Aorta (tissue), 5 donors: ENCODE measurements around the gene ARHGAP11B. TPM values are rescaled to one million over a fixed set of nuclear protein-coding genes. Genes with fewer than 3 reads are reported as not detected.
"Not testable (repeated sequence)": the region's sequence is repeated elsewhere in the genome, so short reads cannot be mapped to it uniquely, and the experiment has no call there.

Source experiments
- ATAC-seq: fragments of 200-7000 bp; cut with Tn5 transposase; one replicate; pipeline ENCODE4 v1.9.1; 2022; ENCODE audit warnings: moderate library complexity; ENCODE audit not compliant: low FRiP score
- DNase-seq, 2 donors: peaks; one replicate each; pipeline ENCODE4 v3.0.0-alpha.2; 2020
- H3K27ac ChIP-seq, 2 donors: one replicate each; pipeline ENCODE4 v1.5.1; 2013; ENCODE audit warnings: low read length in 2 of 2, mild to moderate bottlenecking in 2 of 2, moderate library complexity in 2 of 2, control low read depth in 1 of 2, inconsistent platforms in 1 of 2, low read depth in 1 of 2
- H3K27me3 ChIP-seq, 2 donors: one replicate each; pipeline ENCODE4 v1.6.1; 2013; ENCODE audit warnings: control low read depth in 1 of 2, low read length in 1 of 2, mild to moderate bottlenecking in 1 of 2, moderate library complexity in 1 of 2; ENCODE audit not compliant: insufficient read depth in 2 of 2, control insufficient read depth in 1 of 2
- H3K36me3 ChIP-seq, 2 donors: one replicate each; pipeline ENCODE4 v1.6.1; 2013; ENCODE audit warnings: control low read depth in 1 of 2, low read length in 1 of 2, mild to moderate bottlenecking in 1 of 2; ENCODE audit not compliant: insufficient read depth in 2 of 2, control insufficient read depth in 1 of 2
- H3K4me1 ChIP-seq, 2 donors: one replicate each; pipeline ENCODE4 v1.6.1; 2013; ENCODE audit warnings: low read length in 2 of 2, control low read depth in 1 of 2, mild to moderate bottlenecking in 1 of 2, moderate library complexity in 1 of 2; ENCODE audit not compliant: insufficient read depth in 2 of 2, control insufficient read depth in 1 of 2
- H3K4me3 ChIP-seq, 2 donors: one replicate each; pipeline ENCODE4 v1.5.1; 2013; ENCODE audit warnings: low read length in 2 of 2, control low read depth in 1 of 2, mild to moderate bottlenecking in 1 of 2
- H3K9me3 ChIP-seq: one replicate; pipeline ENCODE4 v1.6.1; 2013; ENCODE audit warnings: mild to moderate bottlenecking, low read length; ENCODE audit not compliant: control insufficient read depth
- WGBS, 2 donors: extraction: QIAGEN DNeasy Blood & Tissue Kit; methylation state at CpG; one replicate each; pipeline ENCODE4 v1.1.7; 2013; 5-methylcytosine and 5-hydroxymethylcytosine counted together
- intact Hi-C, 2 donors: fragments of 100-400 bp; cut with DNase I; formaldehyde crosslinking; loops; one replicate each; pipeline versions ENCODE4 v1.14.2 to v1.15.0; 2022
- polyA plus RNA-seq, 2 donors: library from polyadenylated mRNA; stranded (reverse); fragments of 200-250 nt; gene quantifications; one replicate each; pipeline ENCODE4 v1.2.3, GENCODE V29; 2013
- total RNA-seq, 2 donors: library from RNA; stranded (reverse); fragmentation: NEBNext Ultra II Directional; extraction: Animal tissue kit (Norgen Biotek cat#: 25700); gene quantifications; one replicate each; pipeline ENCODE4 v1.2.1, GENCODE V29; 2021
- donor health status: healthy with polysubstance abuse.
- donor health status: Bipolar disorder and iron deficiency.
- donor health status: DM: no; HTN: no; CAD: no.
- donor health status: DM: no; HTN: no; CAD: no.
- donor health status: DM: yes; HTN: yes; CAD: no.

Gene ARHGAP11B

GRCh38 chr15:30686651-30687050, 60.7 kb downstream of the ARHGAP11B start:
- H3K4me1 ChIP-seq, DNase-seq, ATAC-seq, H3K36me3 ChIP-seq, H3K9me3 ChIP-seq, H3K4me3 ChIP-seq, intact Hi-C loops, H3K27ac ChIP-seq, H3K27me3 ChIP-seq: not testable (repeated sequence)
- WGBS, 2 donors = 56 to 58% methylated on average over 2 of the region's 2 CpGs

Other genes starting within 250 kb of the ARHGAP11B start
- 10 to 100 TPM; 11.9 to 13.2 TPM for gene CHRFAM7A, start 232.6 kb upstream of the ARHGAP11B start, total RNA-seq
- 1 to 10 TPM; 3.1 to 5.3 TPM for gene CHRFAM7A, start 232.6 kb upstream of the ARHGAP11B start, polyA plus RNA-seq
- gene GOLGA8R, start 211.9 kb upstream of the ARHGAP11B start, total RNA-seq = 10 to 100 TPM in 1 of 2 donors, 1 to 10 TPM in 1; 6.4 to 16.0 TPM
- 1 to 10 TPM; 2.1 to 6.8 TPM for gene GOLGA8R, start 211.9 kb upstream of the ARHGAP11B start, polyA plus RNA-seq
- 1 to 10 TPM; 1.0 to 5.7 TPM for gene GOLGA8Q, start 74.1 kb upstream of the ARHGAP11B start, total RNA-seq
- gene GOLGA8Q, start 74.1 kb upstream of the ARHGAP11B start, polyA plus RNA-seq = 1 to 10 TPM in 1 of 2 donors, not detected in 1; 4.6 TPM
- gene GOLGA8H, start 22.1 kb upstream of the ARHGAP11B start, total RNA-seq = 1 to 10 TPM; 1.3 to 6.5 TPM
- gene GOLGA8H, start 22.1 kb upstream of the ARHGAP11B start, polyA plus RNA-seq = 1 to 10 TPM; 2.8 to 2.9 TPM